ENCODE data around the gene VTA1.

- TF ChIP-seq POLR2A (IDR thresholded peaks at IDR 0.05; ENCODE audit: low read depth, low read length): no peak
- no peak for TF ChIP-seq POLR2AphosphoS5 (IDR thresholded peaks at IDR 0.05; ENCODE audit: low read depth, low read length)
- TF ChIP-seq TAF1 (IDR thresholded peaks at IDR 0.05; ENCODE audit: borderline replicate concordance, low read depth, low read length): no peak
Measured at GRCh38 chr6:142172758-142173157, 25.7 kb downstream of the VTA1 start.
